GM18868 (cell line): ENCODE measurements around the gene NKX3-2.
A peak's percentile ranks its signal among the peaks of the same experiment; 100 is the strongest.
"Not testable (repeated sequence)": the region's sequence is repeated elsewhere in the genome, so short reads cannot be mapped to it uniquely, and the experiment has no call there.

Experiments used
- ATAC-seq: cut with Tn5 transposase; IDR thresholded peaks from one replicate; pipeline ENCODE4 v1.9.1; 2021; ENCODE audit warnings: mild to moderate bottlenecking, moderate library complexity; ENCODE audit not compliant: unreplicated experiment

The NKX3-2 gene

DNA sequence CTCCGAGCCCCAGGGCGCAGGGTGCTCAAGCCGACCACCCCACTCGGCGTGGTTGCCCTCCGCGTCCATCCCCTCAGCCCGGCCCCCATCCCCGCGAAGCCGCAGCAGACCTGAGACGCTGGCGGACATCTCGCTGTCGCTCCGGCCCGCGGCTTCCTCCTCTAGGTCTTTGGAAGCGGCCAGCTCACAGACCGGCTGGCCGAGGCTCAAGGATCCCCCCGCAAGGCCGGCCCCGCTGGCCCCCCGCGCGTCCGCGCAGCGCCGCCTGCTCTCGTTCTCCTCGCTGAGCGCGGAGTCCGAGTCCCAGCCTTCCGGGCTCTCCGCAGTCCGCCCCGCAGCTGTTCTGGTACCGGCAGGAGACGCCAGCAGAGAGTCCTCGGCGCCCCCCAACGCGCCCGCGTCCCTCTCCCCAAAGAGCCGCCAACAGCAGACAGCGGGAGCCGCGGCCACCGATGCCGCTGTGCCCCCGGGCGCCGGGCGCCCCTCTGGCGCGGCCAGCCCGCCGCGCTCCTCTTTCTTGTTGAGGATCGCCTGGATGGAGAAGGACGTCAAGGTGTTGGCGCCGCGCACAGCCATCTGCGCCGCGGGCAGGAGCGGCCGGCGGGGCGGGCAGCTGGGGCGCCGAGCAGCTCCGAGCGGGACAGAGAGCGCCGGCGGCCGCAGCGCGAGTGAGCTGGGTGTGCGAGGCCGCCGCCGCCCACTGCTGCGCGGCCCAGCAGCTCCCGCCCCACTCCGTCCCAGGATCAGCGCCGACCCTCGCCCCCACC, at the start of gene NKX3-2:
Gene NKX3-2 (minus strand): TSS at position 670 of the 767 bp plus-strand sequence. CDS start 94 bp downstream, at position 576.
- no peak for ATAC-seq

DNA sequence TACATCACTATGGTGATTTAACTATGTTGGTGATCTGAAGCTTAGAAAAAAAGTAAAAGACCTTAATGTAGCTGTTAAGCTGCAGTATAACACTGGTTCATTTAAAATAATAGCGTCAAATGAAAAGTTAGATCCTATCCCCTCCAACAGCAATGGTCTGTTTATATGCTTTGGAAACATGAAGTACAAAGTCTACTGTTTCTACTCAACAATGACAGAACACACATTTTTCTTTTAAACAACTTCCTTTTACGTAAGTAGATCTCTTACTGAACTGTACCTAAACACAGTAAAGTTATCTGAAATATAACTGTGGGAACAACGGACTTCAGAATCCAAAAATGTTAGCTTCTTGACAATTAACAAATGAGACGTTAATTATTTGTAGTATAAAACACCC, 47.9 kb upstream of the NKX3-2 start:
- ATAC-seq = no peak

DNA sequence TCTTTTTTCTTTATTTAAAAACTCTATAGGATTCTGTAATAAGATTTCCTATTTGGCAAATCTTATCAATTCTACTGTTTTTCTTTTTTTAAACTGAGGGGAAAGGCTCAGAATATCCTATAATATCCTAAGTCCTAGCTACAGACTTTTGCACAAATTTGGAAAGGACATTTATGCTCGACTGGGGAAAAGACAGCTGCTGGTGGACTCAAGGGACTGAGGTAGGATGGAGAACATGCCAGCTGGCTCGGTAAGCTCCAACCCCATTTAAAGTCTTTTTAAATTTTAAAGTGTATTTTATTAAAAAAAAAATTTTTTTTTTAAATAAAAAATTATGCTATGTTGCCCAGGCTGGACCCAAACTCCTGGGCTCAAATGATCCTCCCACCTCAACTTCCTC, 46.5 kb upstream of the NKX3-2 start:
- no peak for ATAC-seq

DNA sequence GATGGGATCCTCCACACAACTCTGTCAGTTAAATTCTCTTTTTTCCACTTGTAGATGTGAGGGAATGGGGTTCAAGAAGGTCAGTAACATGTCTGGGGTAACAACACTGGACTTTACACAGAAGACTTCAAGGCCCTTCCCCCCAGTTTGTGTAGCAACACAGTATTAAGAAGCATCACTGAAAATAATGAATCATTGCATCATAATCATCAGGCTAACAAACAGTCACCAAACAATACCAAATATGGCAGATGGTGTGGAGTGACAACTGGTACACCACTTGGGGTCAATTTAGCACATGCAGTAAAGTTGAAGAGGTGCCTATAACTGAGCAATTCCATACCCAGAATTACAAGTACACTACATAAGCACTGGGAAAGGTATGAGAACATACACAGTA, 44.6 kb upstream of the NKX3-2 start:
- no peak for ATAC-seq

DNA sequence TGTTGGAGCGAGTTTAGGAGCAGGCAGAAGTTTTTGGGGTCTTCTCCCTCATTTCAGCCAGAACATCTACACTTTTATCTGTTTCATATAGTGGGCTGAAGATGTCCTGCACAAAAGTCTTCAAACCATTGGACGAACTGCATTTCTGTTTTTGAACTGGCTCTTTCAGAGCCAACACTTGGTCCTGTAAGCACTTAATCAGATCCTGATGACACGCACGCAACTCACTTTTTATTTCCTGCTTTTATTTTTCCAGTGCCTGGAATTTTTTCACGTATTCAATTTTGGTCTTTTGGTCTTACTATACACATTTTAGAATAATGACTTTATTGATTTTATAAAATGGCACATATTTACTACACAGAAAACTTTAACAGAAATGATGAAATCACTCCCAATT, 40.2 kb upstream of the NKX3-2 start:
- ATAC-seq = no peak

DNA sequence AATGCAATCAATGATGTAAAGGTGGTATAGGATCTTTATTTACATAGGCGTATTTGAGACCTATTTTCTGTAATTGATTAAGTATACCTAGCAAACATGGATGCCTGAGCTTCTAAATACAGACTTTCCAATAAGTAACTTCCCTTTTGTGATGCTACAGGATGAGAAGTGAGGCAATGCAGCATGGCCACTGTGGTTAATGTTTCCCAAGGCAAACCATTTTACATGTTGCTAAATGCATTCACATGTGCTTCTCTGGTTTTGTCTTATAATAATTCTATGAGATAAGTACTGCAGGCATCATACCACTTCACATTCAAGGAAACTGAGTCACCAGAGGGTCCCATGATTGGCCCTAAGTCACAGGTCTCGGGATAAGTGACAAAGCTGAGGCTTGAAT, 35.7 kb upstream of the NKX3-2 start:
- no peak for ATAC-seq

DNA sequence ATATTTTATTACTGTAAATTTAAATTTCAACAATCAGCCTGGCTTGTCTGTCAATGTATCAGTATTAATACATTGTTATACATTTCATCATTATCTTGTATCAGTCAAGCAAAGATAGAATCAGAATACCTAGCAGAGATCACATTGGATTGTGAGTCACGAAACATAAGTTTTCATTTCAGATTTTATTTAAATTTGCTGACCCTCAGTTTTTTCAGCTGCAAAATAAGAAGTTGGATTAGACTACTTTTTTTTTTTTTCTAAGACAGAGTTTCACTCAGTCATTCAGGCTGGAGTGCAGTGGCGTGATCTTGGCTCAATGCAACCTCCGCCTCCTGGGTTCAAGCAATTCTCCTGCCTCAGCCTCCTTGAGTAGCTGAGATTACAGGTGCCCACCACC, 33.4 kb upstream of the NKX3-2 start:
- no peak for ATAC-seq

DNA sequence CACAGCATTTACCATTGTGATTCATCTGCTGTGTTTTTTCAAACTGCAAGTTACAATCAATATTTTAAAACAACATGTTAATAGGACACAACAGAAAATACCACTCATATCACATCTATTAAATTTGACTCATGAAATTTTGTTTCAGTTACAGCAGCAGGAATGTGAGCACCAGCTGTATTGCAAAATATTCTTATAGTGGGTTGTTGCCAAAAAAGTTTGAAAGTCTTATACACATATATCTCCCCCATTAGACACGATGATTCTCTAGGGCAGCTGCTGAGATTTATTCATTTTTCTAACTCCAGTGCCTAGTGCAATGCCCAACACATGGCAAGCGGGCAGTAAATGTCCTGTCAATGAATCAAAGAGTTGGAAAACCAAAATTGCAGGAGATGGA, 26.6 kb upstream of the NKX3-2 start:
- ATAC-seq = no peak

DNA sequence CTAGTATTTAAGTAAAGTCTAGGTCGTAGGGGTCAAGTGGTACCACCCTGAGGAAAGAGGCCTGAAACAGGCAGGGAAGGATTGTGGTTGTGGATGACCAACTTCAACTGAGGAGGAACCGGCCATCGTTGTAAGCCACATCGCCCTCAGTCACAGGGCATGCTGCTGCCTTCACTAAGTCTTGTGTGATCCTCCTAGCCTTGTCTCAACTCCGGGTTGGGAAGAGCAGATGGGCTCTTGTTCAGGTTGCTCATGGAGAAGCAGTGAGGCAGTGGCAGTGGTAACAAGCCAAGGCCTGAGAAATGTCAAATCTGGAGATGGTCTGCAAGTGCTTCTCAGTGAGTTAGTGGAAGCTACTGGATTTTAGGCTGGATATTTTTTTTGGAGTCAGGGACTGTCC, 22.8 kb upstream of the NKX3-2 start:
- ATAC-seq = no peak

DNA sequence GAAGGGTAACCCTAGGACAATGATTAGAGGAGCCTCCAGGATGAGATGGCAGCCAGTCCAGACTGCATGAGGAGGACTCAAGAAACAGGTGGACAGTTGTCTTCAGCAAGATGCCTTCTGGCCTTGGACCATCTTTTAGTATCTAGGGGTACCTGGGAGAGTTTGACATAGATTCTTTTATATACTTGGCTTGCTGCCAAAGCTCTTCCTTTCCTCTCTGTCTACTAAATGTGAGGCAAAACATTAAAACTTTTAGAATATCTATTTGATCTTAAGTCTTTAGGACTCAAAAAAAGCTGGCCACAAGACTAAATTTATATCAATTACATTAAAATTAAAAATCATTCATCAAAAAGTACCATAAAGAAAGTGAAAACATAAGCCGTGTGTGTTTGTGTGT, 18.6 kb upstream of the NKX3-2 start:
- no peak for ATAC-seq

DNA sequence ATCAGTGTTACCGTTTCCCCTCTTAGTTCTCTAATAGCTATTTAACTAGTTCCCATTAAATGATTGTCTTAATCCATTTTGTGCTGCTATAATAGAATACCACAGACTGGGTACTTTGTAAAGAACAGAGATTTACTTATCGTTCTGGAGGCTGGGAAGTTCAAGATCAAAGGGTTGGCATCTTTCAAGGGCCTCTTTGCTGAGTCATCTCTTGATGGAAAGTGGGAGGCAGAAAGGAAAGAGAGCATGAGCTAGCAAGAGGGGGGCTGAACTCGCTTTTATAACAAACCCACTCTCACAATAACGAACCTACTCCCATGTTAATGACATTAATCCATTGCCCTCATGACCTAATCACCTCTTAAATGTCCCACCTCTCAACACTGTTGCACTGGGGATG, 17.4 kb upstream of the NKX3-2 start:
- no peak for ATAC-seq

DNA sequence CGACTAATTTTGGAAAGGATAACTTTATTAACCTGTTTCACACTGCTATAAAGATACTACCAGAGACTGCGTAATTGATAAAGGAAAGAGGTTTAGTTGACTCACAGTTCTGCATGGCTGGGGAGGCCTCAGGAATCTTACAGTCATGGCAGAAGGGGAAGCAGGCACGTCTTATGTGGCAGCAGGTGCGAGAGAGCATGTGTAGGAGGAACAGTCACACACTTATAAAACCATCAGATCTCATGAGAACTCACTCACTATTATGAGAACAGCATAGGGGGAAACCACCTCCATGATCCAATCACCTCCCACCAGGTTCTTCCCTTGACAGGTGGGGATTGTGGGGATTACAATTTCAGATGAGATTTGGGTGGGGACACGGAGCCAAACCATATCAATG, 15.8 kb upstream of the NKX3-2 start:
- not testable (repeated sequence) for ATAC-seq

DNA sequence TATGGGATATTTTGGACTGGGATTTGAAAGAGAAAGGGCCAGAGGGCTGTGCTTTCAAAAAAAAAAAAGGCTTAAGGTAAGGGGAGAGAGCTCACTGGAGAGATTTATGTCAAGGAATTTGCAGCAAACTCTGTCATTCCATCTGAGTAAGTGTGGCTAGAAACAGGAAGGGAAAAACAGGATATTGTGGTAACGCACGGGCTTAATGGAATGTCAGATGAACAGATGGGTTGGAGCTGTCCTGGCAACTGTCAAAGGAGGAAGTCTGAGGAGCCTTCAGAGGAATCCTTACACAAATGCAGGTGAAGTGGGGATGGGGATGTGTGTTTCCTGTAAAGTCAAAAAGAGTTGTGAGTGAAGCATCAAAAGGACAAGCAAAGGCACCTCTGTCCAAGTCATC, 15.1 kb upstream of the NKX3-2 start:
- no peak for ATAC-seq

DNA sequence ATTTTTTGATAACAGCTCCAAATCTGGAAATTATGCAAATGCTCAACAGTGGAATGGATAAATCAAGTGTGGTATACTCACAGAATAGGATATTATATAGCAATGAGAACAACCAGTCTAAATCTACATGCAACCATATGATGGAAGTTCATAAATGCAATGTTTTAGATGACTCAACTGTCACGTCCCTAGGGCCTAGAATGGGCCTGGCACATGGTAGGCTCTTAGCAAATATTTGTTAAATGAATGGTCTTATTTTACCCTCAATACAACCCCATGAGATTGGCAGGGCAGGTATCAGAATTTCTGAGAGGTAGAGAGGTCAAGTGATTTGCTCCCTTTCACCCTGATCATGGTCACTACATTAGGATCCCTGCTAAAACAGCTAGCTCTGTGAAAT, 14.6 kb upstream of the NKX3-2 start:
- ATAC-seq = no peak

DNA sequence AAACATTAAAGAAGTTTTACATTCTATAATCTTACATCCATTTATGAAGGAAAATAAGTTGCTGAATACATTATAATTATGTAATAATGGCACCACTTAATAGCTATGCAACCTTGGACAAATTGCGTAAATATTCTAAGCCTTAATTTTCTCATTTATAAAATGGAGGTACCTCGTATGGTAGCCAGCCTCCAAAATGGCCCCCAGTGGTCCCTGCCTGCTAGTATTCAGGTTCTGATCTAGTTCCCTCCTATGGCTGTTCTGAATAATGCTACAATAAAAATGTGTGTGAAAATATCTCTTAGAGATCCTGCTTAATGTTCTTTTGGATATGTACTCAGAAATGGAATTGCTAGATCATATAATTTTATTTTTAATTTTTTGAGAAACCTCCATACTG, 11.0 kb upstream of the NKX3-2 start:
- ATAC-seq = no peak

DNA sequence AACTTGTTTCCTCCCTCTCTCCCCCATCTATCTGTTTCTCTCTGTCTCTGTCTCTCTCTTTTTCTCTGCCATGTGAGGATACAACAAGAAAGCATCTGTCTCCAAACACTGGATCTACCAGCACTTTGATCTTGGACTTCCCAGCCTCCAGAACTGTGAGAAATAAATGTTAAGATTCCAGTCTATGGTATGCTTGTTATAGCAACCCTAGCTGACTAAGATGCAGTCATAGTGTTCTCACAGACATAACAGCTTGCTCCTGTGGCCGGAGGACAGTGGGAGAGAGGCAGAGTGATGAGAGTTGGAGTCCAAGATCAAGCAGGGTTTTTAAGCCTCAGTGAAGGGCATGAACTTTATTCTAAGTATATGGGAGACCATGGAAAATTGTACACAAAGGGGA, 8.8 kb upstream of the NKX3-2 start:
- no peak for ATAC-seq

DNA sequence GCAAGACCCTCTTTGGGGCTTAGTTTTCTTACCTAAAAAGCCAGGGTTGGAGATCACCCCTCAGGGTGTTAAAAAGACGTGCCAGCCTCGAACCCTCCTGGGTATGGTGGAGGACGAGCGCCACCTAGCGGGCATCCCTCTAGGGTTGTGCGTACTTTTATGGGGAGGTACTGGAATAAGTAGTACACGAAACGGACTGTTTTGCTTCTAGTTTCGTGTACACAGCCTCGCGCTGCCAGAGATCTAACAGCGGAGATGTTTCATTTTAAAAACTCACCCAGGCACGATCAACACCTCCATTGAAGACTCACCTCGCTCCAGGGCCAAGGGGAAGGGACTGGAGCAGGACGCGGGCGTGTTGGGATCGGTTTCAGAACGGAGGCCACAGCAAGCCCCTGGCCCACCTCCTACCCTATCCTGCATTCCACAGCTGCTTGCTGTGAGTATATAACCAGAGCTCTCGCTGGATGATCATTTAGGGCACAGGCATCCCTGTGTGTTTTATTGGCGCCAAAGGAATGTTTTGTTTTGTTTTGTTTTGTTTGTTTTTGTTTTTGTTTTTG, 4.8 kb upstream of the NKX3-2 start:
- ATAC-seq = peak; percentile 70

DNA sequence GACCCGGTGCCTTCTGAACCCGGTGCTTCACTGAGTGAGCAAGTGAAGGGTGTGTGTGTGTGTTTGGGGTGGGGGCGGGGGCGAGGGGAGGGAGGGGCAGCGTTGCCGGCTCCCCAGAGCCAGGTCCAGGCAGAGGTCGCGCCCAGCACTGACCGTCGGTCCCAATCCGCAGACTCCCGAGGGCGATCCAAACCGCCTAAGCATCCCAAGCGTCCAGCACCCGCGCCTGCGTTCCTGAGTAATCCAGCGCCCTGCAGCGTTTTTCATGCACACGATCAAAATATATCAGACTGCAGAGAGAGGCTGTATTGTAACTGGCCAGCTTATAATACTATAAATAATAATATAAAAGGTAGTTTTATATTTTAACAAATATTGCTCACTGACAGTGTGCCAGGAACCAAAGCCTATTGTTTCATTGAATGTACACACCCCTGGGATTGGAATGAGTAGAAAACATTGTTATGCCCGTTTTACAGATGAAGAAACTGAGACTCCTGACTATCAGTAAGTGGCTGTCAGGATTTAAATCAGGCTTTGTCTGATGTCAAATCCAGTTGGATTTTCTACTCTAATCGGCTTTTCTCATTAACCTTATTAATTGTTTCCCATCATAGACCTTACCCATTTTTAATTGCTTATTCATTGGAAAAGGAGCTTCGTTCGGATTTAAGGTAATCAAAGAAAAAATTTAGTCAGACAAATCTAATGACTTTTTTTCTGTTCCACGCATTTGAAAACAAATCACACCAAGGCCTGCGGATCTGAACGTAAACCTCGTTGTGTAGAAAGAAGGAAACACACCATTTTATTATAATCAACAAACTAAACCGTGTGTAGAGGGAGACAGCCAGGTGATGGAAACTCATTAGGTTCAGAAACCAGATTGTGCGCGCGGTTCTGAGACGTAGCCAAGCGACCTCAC, 4.0 kb upstream of the NKX3-2 start:
- ATAC-seq = no peak

DNA sequence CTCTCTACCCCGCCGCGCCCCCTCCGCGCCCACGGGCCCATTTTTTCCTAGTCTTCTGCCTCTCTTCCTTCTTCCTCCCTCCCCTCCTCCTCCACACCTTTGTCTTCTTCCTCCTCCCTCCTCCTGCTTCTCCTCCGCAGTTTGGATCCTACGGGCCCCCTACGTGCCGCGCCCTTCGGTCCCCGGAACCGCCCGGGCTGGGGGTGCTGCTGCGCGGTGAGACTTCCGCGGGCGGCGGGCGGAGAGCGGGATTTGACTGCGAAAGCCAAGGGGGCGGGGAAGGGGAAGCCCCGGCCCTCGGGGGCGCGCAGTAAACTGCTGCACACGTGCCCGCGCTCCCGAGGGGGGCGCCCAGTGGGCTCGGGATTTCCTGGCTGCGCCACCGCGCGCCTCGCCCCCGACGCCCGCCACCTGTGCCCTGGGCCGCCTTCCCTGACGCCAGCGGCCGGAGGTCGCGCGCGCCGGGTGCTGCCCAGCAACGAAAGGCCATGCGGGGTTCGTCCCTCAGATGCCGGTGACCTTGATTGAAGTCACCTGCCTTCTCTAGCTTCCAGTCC, 3.3 kb upstream of the NKX3-2 start:
- no peak for ATAC-seq

DNA sequence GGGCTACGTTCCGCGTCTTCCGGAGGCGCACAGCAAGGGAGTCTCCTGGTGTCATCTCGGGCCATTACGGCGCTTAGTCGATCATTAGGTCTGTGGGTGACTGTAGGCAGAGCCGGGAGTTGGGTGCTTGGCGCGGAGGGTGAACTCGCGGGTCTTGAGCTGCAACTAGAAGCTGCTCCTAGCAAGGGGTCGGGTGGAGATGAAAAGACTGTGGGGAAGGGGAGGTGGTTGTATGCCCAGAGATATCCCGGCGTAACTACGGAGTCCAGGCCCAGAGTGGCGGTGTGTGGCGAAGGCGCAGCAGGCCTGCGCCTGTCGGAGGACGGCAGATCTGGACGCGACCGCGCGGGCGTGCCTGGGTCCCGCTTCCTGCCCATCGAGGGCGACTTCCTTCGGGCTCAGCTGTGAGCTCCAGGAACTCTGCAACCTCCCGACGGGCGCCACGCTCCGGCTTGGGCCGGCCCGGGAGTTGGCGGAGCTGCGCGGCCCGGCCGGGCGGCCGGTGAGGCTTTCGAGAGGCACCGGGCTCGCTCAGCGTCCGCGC, 2.7 kb upstream of the NKX3-2 start:
- no peak for ATAC-seq
